HG03039 (cell line): ENCODE results near the gene NIPAL4.
"Not testable (repeated sequence)": the region's sequence is repeated elsewhere in the genome, so short reads cannot be mapped to it uniquely, and the experiment has no call there.

Experiments used
- ATAC-seq: cut with Tn5 transposase; IDR thresholded peaks from one replicate; pipeline ENCODE4 v1.9.1; 2021; ENCODE audit warnings: mild to moderate bottlenecking, moderate library complexity; ENCODE audit not compliant: unreplicated experiment

The NIPAL4 gene

DNA sequence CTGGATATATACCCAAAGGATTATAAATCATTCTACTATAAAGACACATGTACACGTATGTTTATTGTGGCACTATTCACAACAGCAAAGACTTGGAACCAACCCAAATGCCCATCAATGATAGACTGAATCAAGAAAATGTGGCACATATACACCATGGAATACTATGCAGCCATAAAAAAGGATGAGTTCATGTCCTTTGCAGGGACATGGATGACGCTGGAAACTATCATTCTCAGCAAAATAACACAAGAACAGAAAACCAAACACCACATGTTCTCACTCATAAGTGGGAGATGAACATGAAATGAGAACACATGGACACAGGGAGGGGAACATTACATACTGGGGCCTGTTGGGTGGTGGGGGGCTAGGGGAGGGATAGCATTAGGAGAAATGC lies 22.7 kb downstream of the NIPAL4 start:
- ATAC-seq, result not testable (repeated sequence)

DNA sequence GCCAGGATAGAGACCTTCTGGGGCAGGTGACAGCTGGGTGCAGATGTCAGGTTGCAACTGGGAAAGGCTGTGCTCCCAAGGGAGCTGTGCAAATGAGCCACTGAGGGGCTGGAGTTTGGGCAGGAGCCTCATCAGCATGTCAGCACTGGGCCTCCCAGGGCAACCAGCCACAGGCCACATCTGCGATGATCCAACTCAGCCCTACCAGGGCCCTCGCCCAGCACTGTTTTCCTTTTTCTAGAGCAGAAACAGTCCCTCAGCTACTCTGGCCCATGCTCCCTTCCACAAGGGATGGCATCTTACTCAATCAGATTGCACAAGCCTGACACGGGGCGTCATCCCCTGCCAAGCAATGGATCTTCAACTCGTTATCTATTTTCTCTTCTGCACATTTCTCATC lies 24.8 kb downstream of the NIPAL4 start:
- ATAC-seq, result no peak

DNA sequence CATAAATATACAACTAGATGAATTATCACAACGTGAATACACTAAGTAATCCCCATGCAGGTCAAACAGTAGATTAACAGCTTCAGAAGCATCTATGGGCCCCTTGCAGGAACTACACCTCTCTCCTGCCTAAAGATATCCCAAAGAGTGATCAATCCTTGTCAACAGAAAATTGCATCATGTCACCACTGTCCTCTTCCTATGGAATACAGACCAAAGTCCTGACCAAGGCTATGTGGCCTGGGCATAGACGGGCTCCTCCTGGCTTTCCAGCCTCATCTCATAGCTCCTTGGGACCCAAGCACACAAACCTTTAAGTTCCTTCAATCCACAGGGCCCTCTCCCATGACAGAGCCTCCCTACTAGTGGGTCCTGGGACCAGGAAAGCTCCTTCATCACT lies 25.3 kb downstream of the NIPAL4 start:
- ATAC-seq, result no peak

DNA sequence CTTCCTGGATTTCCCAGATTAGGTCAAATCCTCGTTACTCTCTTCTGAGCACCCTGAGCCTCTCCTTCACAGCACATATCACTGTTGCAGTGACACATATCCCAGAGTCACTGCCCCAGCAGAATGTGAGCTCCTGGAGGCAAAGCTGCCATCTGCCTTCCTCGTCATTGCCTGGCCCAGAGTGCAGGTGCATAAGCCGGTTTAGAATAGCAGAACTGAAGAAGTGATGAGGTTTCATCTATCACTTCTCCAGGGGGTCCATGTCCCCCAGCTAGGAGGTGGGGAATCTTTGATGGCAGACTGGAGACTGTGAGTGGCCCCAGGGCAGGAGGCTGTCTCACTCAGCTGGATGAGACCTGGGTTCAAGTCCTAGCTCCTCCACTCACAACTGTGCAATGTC lies 25.8 kb downstream of the NIPAL4 start:
- ATAC-seq, result no peak

DNA sequence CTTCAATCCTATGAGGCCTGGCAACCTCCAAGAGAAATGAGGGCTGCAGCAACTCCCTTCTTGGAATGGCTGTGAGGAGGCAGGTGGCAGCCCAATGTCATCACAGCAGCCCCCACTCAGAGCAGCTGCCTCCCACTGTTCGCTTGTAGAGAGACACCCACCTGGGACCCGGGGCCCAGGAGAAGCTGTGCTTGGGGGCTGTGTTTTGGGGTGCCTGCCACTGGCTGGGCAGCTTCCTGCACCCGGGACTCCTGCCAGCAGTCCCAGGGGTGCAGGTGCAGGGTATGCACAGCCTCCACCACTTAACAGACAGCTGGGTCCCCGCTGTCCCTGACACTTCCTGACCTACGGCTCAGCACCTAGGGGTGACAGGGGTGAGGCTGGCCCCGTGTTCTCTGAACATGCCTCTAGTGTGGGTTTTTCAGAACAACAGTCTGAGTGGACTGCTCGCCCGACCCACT lies 26.2 kb downstream of the NIPAL4 start:
- ATAC-seq, result no peak

DNA sequence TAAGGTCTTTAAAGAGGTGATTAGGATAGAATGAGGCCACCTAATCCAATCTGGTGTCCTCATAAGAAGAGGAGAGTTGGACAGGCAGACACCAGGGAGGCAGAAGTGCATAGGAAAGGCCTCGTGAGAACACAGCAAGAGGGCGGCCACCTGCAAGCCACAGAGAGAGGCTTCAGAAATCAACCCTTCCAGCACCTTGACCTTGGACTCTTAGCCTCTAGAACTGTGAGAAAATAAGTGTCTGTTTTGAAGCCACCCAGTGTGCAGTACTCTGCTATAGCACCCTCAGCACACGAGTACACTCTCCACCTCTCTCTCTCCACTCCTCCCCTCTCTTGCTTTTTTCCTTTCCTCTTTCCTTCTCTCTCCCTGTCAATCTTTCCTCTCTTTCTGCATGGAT lies 26.8 kb downstream of the NIPAL4 start:
- ATAC-seq, result no peak

DNA sequence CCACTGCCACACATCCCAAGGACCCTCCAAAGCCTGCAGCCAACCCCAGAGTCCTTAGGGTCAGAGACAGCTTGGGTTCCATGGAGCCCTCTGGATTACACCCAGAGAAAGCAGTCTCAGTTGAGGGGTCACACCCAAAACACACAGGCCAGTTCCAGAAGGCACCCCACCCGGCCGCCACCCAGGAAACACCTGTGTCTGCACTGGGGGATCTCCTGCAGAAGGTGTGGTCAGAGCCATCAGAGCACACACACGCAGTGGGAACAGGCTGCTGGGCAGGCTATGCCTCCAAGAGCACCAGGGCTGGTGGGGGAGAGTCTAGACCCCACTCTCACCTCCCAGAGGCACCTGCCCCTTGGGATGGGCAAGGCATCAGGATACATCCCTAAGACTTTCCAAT lies 27.3 kb downstream of the NIPAL4 start:
- peak; percentile 38 for ATAC-seq

DNA sequence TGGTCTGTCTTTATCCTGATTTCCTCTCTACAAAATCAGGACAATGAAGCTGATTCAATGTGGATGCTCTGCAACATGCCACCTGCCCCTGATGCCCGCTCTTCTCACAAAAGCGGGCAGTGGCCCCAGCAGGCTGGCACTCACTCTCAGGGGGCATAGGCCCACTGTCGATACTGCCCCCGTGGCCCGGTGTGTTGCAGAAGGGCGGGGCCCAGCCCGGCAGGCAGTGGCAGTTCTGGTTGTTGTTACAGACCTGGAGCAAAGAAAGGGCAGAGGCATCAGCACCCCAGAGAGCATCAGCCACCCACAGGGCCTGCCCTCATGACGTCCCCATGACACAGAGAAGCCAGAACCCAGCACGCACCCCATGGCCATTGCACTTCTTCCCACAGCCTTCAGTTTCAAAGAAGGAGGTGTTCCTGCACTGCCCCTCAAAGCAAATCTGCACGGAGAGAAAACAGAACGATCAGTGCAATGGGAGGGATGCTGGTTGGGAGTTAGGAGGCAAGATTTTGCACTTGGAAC lies 31.5 kb downstream of the NIPAL4 start:
- no peak for ATAC-seq

DNA sequence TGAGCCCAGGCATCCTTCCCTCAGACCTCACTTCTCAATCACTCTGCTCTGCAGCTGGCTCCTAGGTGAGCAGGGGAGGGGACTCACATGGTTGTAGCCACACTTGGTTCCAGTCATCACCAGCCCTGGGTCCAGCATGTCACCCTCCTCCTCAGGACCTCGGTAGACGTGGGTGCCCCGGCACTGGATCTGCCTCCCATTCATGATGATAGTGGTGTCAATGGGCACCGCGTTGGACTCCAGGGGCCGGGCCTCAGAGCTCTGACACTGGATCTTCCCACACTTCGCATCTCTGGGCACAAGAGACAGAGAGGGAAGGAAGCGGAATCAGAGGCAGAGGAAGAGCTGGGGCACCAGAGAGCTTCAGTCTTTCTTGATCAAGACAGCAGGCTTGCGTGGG lies 32.9 kb downstream of the NIPAL4 start:
- no peak for ATAC-seq

DNA sequence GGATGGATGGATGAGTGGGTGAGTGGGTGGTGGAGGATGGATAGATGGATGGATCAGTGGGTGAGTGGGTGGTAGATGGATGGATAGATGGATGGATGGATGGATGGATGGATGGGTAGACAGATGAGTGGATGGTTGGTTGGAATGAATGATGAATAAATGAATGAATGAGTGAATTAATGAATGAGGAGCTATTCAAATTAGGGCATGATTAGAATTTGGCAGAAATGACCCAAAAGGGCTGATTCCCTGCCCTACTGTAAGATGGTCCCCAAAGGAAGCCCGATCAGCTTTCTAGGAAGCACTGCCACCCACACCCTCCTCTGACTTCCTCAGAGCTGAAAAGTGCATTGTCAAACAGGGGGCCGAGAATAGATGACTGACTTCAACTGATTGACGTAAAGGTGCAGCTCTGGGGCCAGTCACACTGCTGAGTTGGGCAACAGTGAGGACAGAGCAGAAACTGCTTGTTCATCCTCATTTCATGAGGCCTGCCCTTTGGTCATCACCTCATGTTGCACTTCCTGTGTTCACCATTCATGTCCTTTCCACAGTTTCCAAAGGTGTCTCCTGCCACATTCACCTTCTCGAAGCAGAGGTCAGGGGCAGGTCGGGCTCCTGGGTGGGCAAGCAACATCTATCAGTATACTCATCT lies 34.3 kb downstream of the NIPAL4 start:
- ATAC-seq, result no peak

DNA sequence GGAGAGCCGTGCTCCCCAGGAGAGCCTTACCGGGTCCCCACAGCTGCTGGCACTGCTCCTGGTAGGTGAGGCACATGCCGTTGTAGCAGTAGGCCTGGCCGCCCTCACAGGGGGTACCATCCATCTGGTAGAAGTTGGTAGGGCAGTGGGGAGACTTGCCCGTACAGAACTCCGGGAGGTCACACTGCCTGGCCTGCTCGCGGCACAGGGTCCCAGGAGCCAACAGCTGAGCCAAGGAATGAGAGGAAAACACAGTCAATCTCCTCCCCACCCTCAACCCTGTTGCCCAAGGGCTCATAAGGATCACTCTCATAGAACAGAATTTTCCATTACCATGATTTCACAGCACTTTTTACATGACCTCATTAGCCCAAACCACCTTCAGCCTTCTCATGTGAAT lies 36.9 kb downstream of the NIPAL4 start:
- no peak for ATAC-seq

DNA sequence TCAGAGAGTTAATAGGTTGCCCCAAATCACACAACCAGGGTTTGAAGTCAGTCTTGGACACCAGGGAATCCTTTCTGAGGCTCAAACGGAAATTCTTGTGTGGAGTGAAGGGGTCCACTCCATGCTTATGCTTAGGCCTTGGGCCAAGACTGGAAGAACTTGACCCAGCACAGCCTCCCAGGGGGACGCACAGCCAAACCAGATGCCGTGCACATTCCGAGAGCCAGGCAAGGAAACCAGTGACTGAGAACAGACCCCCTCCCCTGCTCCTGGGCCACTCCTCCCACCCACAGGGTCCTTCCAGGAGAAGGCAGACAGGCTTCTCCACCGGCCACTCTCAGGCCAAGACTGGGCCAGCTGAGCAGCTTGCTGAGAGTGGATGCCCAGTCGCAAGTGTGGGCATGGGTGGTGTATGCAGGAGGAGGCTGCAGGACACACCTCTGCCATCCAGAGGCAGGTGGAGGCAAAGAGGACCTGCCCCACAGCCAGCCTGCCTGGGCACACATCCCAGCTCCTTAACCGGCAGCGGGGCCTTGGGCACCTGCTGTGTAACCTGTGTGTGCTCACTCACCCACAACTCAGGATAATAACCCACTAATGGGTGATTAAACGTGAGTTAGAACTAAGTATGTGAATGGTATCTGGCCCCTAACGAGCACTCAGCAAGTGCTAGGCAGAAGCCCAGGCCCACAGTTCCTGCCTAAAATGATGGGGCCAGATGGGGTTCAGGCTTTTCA lies 38.0 kb downstream of the NIPAL4 start:
- no peak for ATAC-seq

DNA sequence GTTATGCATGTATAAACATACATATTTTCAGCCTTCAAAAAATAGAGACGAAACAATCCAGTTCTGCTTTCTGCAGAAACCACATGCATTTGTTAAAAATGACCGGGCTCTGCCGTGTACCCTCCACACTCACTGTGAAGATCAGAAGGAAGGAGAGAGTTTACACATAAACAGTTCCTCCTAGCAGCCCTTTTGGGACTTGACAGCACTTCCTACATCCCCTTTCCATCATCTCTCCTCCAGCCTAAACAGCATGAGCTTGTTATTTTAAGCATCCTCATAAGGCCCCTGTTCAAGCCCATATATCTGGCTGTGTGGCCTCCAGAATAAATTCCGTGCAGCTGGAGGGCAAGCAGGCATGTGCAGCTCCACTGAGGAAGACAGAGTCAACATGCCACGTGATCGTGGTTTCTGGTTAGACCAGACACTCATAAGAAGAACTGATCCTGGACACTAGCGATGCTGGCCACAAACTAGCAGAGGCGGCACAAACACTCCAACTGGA lies 42.2 kb downstream of the NIPAL4 start:
- peak; percentile 62 for ATAC-seq

DNA sequence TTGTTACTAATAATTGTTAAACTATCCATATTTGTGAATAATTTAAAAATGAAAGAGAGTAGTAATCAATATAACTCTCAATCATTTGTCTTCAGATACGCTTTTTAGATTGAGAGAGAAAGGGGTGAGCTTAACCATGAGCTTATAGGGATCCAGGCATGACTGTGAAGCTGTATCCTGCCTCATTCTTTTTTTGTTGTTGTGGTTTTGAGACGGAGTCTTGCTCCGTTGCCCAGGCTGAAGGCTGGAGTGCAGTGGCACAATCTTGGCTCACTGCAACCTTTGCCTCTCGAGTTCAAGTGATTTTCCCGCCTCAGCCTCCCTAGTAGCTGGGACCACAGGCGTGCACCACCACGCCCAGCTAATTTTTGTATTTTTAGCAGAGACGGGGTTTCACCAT lies 44.0 kb downstream of the NIPAL4 start:
- no peak for ATAC-seq

DNA sequence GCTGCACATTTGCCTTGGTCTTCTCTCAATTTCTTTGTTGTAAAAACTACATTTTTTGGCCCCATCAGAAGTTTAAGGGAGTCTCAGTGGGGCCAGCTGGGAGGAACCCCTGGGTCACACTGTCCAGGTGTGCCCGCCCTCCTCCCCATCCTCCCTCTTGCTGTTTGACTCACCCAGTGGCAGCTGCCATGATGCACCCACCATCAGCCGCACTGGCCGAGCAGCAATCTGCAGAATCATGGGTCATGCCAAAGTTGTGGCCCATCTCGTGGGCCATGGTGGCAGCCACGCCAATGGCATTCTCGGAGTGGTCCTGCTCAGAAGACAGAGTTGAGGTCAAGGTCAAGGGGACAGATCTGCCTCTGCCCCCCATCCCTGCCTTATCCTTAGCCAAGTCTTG lies 45.5 kb downstream of the NIPAL4 start:
- no peak for ATAC-seq

DNA sequence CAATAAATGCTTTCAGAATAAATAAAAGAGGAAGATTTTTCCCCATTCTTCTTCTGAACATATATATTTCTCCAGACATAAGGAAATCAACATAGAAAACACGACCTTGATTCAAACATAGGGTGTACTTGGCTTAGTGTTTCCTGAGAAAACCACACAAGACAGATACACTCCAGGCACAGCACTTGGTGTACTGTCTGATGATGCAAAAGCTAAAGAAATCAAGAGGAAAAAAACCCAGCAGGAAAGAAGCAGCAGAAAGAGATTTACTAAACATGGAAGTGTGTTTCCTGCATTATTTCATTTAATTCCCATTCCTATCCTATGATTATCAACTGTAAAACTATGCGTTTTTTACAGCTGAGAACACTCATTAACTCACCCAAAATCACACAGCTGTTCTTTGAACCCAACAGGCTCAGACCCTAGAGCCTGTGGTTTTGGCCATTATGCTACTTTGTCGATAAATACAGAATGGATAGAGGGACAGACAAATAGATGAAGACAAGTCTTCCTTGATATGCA lies 46.1 kb downstream of the NIPAL4 start:
- no peak for ATAC-seq

DNA sequence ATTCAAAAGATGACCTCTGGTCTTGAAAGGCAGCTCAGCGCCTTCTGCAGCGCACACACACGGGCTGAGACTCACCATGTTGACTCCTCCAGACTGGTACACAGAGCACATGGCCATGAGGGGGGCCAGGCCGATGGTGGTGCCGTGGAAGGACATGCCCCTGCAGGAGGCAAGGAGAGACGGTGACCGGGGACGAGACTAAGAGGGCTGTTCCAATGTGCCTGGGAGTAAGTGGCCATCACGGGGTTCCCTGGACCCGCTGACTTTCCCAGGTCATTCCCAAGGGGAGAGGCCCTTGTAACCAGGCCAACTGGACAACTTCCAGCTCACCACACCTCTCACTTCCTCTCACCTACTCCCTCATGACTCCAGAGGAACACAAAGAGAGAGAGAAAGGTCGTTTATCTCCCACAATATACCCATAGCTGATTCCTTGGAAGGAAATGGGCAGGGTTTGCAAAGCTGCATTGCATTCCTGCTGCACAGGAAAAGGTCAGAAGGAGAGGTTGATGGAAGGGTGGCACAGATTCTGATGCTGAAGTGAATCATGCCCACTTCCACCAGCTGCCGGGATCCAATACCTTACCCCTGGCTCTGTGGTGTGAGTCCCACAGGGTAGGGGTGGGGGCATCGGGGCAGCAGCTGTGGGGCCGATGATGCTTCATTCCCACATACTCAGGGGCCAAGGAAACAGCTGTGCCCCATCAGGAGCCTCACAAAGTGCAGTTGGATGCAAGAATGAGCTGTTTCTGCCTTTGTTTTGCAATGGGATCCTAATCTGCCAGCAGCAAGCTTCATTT lies 47.2 kb downstream of the NIPAL4 start:
- ATAC-seq, result no peak

DNA sequence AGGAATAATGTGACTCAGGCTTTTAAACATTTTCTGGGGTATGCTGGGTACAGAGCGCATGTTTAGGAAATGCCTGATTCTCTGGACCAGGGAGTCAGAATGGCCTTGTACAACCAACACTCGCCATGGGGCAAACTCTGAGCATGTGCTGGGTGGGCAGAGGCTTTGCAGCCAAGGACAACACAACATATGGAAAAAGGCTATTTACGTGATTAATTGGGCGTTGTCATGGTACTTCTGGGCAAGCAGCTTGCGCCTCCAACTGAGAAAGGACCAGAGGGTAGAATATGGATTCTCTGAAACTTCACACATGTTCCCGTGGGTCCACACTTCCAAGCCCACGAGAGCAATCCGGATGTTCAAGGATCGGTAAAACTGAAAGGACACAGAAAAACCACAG lies 49.1 kb downstream of the NIPAL4 start:
- no peak for ATAC-seq

DNA sequence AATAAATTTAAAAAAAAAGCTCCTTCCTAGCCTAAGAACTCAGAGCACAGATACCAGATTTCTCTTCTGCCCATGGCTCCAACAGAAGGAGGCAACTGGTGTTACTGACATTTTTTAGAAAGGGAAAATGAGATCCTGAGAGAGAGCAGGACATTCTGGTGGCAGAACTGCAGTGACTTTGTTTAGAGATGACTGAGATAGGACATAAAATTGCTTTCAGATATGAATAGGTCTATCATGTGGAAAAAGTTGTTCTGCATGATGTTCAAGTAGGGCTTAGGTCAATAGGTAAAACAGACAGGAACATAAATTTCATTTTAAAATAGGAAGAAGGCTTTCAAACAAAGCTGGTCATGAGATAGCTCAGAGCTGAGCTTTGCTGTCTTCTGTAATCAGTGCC lies 49.6 kb downstream of the NIPAL4 start:
- ATAC-seq, result no peak

DNA sequence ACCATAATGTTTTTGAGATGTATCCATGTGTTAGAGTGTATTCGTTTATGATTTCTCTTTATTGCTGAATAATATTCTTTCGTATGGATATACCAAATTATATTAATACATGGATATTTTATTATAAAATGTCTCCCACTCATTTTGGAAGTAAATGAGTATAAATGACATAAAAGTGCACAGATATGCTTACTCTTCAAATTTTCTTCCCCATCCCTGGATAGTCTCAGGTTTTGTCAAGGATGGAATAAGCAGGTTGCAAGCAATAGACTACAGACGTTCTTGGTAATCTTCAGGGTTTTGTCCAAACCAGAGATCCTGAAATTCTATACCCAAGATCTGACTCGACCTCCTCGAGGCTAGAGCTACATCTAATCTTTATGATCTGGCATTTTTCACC lies 50.7 kb downstream of the NIPAL4 start:
- no peak for ATAC-seq
